OCI-LY7 (cell line): ENCODE measurements around the gene EEF1A2. TPM values are rescaled to one million over a fixed set of nuclear protein-coding genes. Genes with fewer than 3 reads are reported as not detected.

Experiments used
- BruUV-seq: library from RNA; stranded (reverse); fragments of 400-500 nt; replicated peaks from 2 replicates; lab custom pipeline; 2021; lab: Mats Ljungman, UMichigan
- CTCF ChIA-PET: fragments of 300-600 bp; sonication (Branson Sonifier 250); formaldehyde crosslinking; loops from one replicate; lab custom pipeline; 2022; ENCODE audit warnings: antibody characterized with exemption; ENCODE audit not compliant: unreplicated experiment; lab: Charles Lee
- POLR2A ChIA-PET: fragments of 300-600 bp; sonication (Branson Sonifier 250); formaldehyde crosslinking; loops from one replicate; lab custom pipeline; 2022; ENCODE audit warnings: antibody characterized with exemption; lab: Charles Lee
- DNase-seq: peaks from one replicate; pipeline ENCODE4 v3.0.0-alpha.2; 2015; ENCODE audit warnings: low spot score
- H2AFZ ChIP-seq: fragments of 200-600 bp; sonication (generic), shearing (Covaris generic); 2 replicates; pipeline ENCODE4 v1.6.1; 2014; ENCODE audit warnings: mild to moderate bottlenecking, antibody characterized with exemption, low read length, moderate library complexity
- H3K27ac ChIP-seq: fragments of 200-600 bp; sonication (generic); 2 replicates; pipeline ENCODE4 v1.5.1; 2014; ENCODE audit warnings: mixed run types, low read depth, mild to moderate bottlenecking, moderate library complexity, low read length, inconsistent platforms; ENCODE audit not compliant: poor library complexity, severe bottlenecking
- H3K36me3 ChIP-seq: fragments of 200-600 bp; sonication (generic); 2 replicates; pipeline ENCODE4 v1.6.1; 2014; ENCODE audit warnings: mild to moderate bottlenecking, antibody characterized with exemption, low read length, moderate library complexity, mixed read lengths; ENCODE audit not compliant: insufficient read depth
- H3K4me1 ChIP-seq: fragments of 200-600 bp; sonication (generic); 2 replicates; pipeline ENCODE4 v1.5.1; 2014; ENCODE audit warnings: mild to moderate bottlenecking, low read length; ENCODE audit not compliant: insufficient read depth, poor library complexity, severe bottlenecking
- H3K4me2 ChIP-seq: fragments of 200-600 bp; sonication (generic); 2 replicates; pipeline ENCODE4 v1.6.1; 2014; ENCODE audit warnings: mild to moderate bottlenecking, low read length
- H3K4me3 ChIP-seq: fragments of 200-600 bp; sonication (generic); 2 replicates; pipeline ENCODE4 v1.5.1; 2014; ENCODE audit warnings: mild to moderate bottlenecking, low read depth, low read length; ENCODE audit not compliant: poor library complexity, severe bottlenecking
- H3K79me2 ChIP-seq: fragments of 200-600 bp; sonication (generic); 2 replicates; pipeline ENCODE4 v1.6.1; 2016; ENCODE audit warnings: low read depth, mild to moderate bottlenecking, low read length, moderate library complexity, mixed read lengths; ENCODE audit not compliant: insufficient read depth
- H3K9me2 ChIP-seq: fragments of 200-600 bp; sonication (generic); 2 replicates; pipeline ENCODE4 v1.6.1; 2016; ENCODE audit warnings: mild to moderate bottlenecking, low read length, mixed read lengths; ENCODE audit not compliant: insufficient read depth
- H3K9me3 ChIP-seq: fragments of 200-600 bp; sonication (generic); 2 replicates; pipeline ENCODE4 v1.6.1; 2014; ENCODE audit warnings: mild to moderate bottlenecking, mixed run types, low read length, mixed read lengths
- H4K20me1 ChIP-seq: fragments of 200-600 bp; sonication (generic); 2 replicates; pipeline ENCODE4 v1.6.1; 2014; ENCODE audit warnings: mild to moderate bottlenecking, antibody characterized with exemption, low read length, moderate library complexity, mixed read lengths; ENCODE audit not compliant: insufficient read depth
- EZH2phosphoT487 ChIP-seq: fragments of 200-600 bp; sonication (generic); IDR thresholded peaks from 2 replicates; pipeline ENCODE4 v1.6.1; 2018; ENCODE audit warnings: low read depth, borderline replicate concordance, mild to moderate bottlenecking, mixed run types, antibody characterized with exemption, low read length, moderate library complexity, mixed read lengths
- intact Hi-C: fragments of 100-400 bp; cut with micrococcal nuclease; formaldehyde crosslinking; loops from one replicate; pipeline ENCODE4 v1.10.0; 2022; ENCODE audit not compliant: unreplicated experiment
- total RNA-seq, 2 experiments: library from RNA; depleted of rRNA in 1 of 2; stranded (reverse); fragments of >200 nt in 1 of 2; shearing (Covaris generic) in 1 of 2; gene quantifications; 2 replicates each; pipeline ENCODE4 v1.2.3, GENCODE V29; 2014 to 2022
- TF ChIP-seq, protein P1 (sequence below): fragments of 200-600 bp; sonication (generic); conservative IDR thresholded peaks from 2 replicates; pipeline ENCODE4 v1.5.1; 2014; ENCODE audit warnings: mild to moderate bottlenecking, antibody characterized with exemption, low read length, moderate library complexity, mixed read lengths

Gene EEF1A2
- total RNA-seq, 2 experiments from 2014 or later = 0.22 TPM; not detected in 1

GRCh38 chr20:63525185-63525584 is 26.3 kb upstream of the EEF1A2 start:
- Histone ChIP-seq H3K4me2 (no peak overlapping the region), H4K20me1 (no peaks in the 10 kb centered on the region), H3K4me3 (no peak overlapping the region), H3K9me2 (no peaks in the 10 kb centered on the region), H3K79me2 (no peaks in the 10 kb centered on the region; the same call in 1 of the 2 replicates), H2AFZ (no peak overlapping the region), H3K27ac (no peak overlapping the region), H3K36me3 (peaks cover 21% of the 10 kb centered on the region), H3K4me1 (peaks cover 4% of the 10 kb centered on the region), H3K9me3 (peaks cover 6% of the 10 kb centered on the region; the same call in 1 of the 2 replicates)
- TF ChIP-seq, protein P1, sequence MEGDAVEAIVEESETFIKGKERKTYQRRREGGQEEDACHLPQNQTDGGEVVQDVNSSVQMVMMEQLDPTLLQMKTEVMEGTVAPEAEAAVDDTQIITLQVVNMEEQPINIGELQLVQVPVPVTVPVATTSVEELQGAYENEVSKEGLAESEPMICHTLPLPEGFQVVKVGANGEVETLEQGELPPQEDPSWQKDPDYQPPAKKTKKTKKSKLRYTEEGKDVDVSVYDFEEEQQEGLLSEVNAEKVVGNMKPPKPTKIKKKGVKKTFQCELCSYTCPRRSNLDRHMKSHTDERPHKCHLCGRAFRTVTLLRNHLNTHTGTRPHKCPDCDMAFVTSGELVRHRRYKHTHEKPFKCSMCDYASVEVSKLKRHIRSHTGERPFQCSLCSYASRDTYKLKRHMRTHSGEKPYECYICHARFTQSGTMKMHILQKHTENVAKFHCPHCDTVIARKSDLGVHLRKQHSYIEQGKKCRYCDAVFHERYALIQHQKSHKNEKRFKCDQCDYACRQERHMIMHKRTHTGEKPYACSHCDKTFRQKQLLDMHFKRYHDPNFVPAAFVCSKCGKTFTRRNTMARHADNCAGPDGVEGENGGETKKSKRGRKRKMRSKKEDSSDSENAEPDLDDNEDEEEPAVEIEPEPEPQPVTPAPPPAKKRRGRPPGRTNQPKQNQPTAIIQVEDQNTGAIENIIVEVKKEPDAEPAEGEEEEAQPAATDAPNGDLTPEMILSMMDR = no peak
- no peak for TF ChIP-seq EZH2phosphoT487
- DNase-seq = no peak
- no TSS peak for BruUV-seq
- POLR2A ChIA-PET = no interaction called here
- intact Hi-C loops = no loop called here
- CTCF ChIA-PET = no interaction called here

GRCh38 chr20:63522981-63523611 is 24.2 kb upstream of the EEF1A2 start:
- intact Hi-C loops = no loop called here
- Histone ChIP-seq H3K9me3 (peaks cover 6% of the 10 kb centered on the region; the same call in 1 of the 2 replicates), H2AFZ (no peak overlapping the region), H3K9me2 (no peaks in the 10 kb centered on the region), H3K79me2 (no peaks in the 10 kb centered on the region; the same call in 1 of the 2 replicates), H3K36me3 (peaks cover 21% of the 10 kb centered on the region), H3K4me2 (no peak overlapping the region), H3K4me3 (no peak overlapping the region), H3K27ac (no peak overlapping the region), H4K20me1 (no peaks in the 10 kb centered on the region), H3K4me1 (peaks cover 11% of the 10 kb centered on the region)
- CTCF ChIA-PET = no interaction called here
- TF ChIP-seq, protein P1 = no peak
- no peak for TF ChIP-seq EZH2phosphoT487
- POLR2A ChIA-PET = no interaction called here
- BruUV-seq = no TSS peak
- no peak for DNase-seq
